LNCaP clone FGC (cell line): ENCODE measurements around the gene LNP1.
"Not testable (repeated sequence)": the region's sequence is repeated elsewhere in the genome, so short reads cannot be mapped to it uniquely, and the experiment has no call there.

Experiments
- DNase-seq: peaks from one replicate; pipeline ENCODE4 v3.0.0-alpha.2; 2011; ENCODE audit warnings: low read depth
- H3K4me3 ChIP-seq: 2 replicates; pipeline ENCODE4 v1.5.1; 2011; ENCODE audit warnings: mild to moderate bottlenecking, low read depth, low read length, control low read depth
- TF ChIP-seq, protein P1 (sequence below): IDR thresholded peaks from 2 replicates; pipeline ENCODE4 v1.5.1; 2012; ENCODE audit warnings: mild to moderate bottlenecking; ENCODE audit not compliant: control insufficient read depth, insufficient read depth; ENCODE audit errors: extremely low read depth

LNP1 gene

DNA sequence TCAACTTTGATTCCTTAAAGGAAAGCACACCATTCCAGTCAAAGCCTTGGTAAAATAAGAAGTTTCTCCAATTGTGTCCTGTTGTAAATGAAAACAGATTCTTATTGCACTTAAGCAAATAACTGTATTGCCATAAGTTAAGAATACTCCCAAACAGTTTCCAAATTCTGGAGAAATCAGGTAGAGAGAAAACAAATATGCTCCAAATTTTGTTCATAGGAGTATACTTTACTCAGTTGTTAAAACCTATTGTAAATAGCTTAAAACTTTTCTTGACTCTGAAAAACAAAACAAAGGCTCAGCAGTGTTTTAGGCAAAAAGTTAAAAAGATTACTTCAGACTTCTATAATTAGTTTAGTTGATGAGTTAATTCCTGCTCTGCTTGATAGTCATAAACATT is 42.4 kb downstream of the LNP1 start:
- H3K4me3 ChIP-seq: no peak overlapping the region
- TF ChIP-seq, protein P1, sequence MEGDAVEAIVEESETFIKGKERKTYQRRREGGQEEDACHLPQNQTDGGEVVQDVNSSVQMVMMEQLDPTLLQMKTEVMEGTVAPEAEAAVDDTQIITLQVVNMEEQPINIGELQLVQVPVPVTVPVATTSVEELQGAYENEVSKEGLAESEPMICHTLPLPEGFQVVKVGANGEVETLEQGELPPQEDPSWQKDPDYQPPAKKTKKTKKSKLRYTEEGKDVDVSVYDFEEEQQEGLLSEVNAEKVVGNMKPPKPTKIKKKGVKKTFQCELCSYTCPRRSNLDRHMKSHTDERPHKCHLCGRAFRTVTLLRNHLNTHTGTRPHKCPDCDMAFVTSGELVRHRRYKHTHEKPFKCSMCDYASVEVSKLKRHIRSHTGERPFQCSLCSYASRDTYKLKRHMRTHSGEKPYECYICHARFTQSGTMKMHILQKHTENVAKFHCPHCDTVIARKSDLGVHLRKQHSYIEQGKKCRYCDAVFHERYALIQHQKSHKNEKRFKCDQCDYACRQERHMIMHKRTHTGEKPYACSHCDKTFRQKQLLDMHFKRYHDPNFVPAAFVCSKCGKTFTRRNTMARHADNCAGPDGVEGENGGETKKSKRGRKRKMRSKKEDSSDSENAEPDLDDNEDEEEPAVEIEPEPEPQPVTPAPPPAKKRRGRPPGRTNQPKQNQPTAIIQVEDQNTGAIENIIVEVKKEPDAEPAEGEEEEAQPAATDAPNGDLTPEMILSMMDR: no peak
- DNase-seq: no peak

DNA sequence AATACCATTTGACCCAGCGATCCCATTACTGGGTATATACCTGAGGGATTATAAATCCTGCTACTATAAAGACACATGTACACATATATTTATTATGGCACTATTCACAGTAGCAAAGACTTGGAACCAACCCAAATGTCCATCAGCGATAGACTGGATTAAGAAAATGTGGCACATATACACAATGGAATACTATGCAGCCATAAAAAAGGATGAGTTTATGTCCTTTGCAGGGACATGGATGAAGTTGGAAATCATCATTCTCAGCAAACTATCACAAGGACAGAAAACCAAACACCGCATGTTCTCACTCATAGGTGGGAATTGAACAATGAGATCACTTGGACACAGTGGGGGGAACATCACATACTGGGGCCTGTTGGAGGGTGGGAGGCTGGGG is 45.7 kb downstream of the LNP1 start:
- DNase-seq, H3K4me3 ChIP-seq: not testable (repeated sequence)

DNA sequence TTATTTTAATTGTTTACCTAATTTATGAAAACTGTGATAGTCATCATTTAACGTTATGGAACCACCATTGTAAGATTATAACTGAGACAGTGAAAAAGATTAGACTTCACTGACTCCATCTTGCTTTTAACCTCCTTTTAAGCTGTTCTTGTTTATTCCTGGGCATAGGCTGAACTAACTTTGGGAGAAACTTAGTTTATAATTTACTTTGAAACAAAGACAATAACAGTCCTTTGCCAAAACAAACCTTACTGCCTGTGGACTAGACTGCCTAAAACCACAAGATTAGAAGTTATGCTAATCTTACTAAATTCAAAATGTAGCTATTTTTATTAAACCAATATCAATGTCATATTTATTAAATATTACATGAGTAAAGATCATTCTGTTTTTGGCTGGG is 46.7 kb downstream of the LNP1 start:
- TF ChIP-seq, protein P1: no peak
- no peak for DNase-seq
- H3K4me3 ChIP-seq: no peak overlapping the region

DNA sequence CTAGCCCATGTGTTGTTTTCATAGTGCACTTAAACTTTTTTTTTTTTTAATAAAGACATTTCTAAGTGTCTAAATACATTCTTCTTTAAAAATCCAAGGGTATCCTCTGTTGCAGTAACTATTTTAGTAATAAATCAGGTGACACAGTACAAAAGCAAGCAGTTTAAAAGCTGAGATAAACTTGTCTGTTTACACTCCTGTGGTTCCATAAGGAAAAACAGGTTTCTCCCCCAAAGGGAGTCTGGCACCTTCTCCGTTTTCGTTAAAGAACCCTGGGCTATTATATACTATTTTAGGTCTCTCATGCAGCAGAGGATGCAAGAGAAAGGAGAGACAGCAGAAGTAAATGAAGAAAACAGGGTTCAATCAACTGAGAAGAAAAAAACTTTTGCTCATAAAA is 47.9 kb downstream of the LNP1 start:
- no peak overlapping the region for H3K4me3 ChIP-seq
- TF ChIP-seq, protein P1: no peak
- no peak for DNase-seq

DNA sequence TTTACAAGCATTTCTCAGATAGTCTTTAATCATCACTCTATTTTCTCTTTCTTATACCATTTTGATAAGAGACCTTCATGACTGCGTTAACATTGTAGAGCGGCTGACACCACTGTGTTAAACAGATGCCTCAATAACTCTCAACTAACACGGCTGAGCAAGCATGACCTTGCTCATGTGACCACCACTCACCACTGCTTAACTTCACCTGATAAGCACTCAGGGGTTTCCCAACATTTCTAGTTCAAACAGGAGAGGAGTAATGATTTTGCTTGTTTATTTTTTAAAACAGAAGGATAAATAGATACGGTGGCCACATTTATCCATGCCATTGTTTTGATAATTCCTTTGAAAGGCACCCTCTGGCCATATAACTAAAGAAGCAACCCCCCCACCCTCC is 53.3 kb downstream of the LNP1 start:
- H3K4me3 ChIP-seq: no peak overlapping the region
- DNase-seq: no peak
- TF ChIP-seq, protein P1: no peak

DNA sequence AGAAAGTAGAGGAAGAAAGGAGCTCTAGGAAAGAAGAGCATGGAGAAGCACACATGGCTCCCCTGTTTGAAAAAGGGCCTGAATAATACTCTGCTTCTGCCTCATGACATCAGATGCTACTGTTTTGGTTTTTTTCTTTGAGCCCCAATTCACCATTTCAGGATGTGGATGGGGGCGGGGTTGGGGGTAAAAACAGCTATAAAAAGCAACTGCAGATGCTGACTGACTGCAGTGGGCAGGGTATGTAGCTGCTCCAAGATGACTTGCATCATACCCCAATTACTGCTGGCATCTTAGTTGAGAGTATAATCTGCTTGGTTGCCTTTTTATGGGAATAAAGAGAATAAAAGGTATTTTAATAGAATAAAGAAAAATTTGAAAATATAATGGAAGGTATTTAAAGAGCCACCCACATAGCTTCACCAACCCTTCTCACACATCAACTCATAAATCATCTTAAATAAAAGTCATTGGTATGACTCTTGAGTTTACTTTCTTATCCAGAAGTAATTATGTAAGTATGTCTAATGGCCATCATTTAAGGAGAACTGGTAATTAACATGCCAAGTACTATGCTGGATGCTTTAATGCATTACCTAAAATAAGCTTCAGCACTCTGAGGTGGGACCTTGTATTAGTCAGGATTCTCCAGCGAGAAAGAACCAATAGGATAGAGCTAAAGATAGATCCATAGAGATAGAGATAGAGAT is 54.7 kb downstream of the LNP1 start:
- H3K4me3 ChIP-seq: no peak overlapping the region
- TF ChIP-seq, protein P1: no peak
- no peak for DNase-seq

DNA sequence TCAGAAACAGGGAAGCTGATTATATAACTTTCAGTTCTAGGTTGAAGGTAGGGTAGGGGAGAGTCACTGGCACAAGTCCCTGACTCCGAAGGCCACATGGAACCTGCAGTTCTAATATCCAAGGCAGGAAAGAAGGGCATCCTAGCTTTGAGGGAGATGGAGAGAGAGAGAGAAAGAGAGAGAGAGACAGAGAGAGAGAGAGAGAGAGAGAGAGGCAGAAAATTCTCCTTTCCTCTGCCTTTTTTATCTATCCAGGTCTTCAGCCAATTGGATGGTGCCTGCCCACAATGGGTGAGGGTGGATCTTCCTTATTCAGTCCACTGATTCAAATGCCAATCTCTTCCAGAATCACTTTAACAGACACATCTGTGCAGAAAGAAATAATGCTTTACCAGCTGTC is 55.4 kb downstream of the LNP1 start:
- TF ChIP-seq, protein P1: no peak

More for the DNA sequence above, 55.4 kb downstream of the LNP1 start:
- DNase-seq: no peak
- no peak overlapping the region for H3K4me3 ChIP-seq
